Activated T-cell treated with anti-CD3 and anti-CD28 coated beads, Interleukin-2, amount 50 U/mL, for 24 hours (primary cell): Measurements from ENCODE around the gene IQCN.

Experiments used
- DNase-seq: peaks from one replicate; pipeline ENCODE4 v3.0.0-alpha.2; 2020
- H3K27ac Mint-ChIP-seq: 2 replicates; pipeline ENCODE4 v1.8.0; 2020; ENCODE audit warnings: mild to moderate bottlenecking, mixed read lengths
- H3K27me3 Mint-ChIP-seq: 2 replicates; pipeline ENCODE4 v1.8.0; 2020; ENCODE audit warnings: mixed read lengths
- H3K36me3 Mint-ChIP-seq: 2 replicates; pipeline ENCODE4 v1.8.0; 2020; ENCODE audit warnings: low read depth, mixed read lengths
- H3K4me1 Mint-ChIP-seq: 2 replicates; pipeline ENCODE4 v1.8.0; 2020; ENCODE audit warnings: low read depth, mixed read lengths
- H3K4me3 Mint-ChIP-seq: 2 replicates; pipeline ENCODE4 v1.8.0; 2020; ENCODE audit warnings: mild to moderate bottlenecking, moderate library complexity, mixed read lengths
- H3K9me3 Mint-ChIP-seq: 2 replicates; pipeline ENCODE4 v1.8.0; 2020; ENCODE audit warnings: mixed read lengths

IQCN gene

GRCh38 chr19:18297308-18297707, 23.1 kb upstream of the IQCN start:
- no peaks in the 10 kb centered on the region for H3K27me3 Mint-ChIP-seq

GRCh38 chr19:18295034-18295451, 20.8 kb upstream of the IQCN start:
- no peak for DNase-seq
- peaks cover 70% of the 10 kb centered on the region for H3K4me1 Mint-ChIP-seq
- no peak overlapping the region for H3K4me3 Mint-ChIP-seq
- peaks cover 4% of the 10 kb centered on the region for H3K9me3 Mint-ChIP-seq
- peaks cover 10% of the 10 kb centered on the region for H3K36me3 Mint-ChIP-seq
- H3K27ac Mint-ChIP-seq, result peak overlapping the region; percentile 99
- H3K27me3 Mint-ChIP-seq, result no peaks in the 10 kb centered on the region

More at GRCh38 chr19:18297308-18297707, 23.1 kb upstream of the IQCN start:
- Mint-ChIP-seq H3K9me3 (peaks cover 4% of the 10 kb centered on the region), H3K27ac (peak overlapping the region; percentile 86), H3K4me3 (no peak overlapping the region), H3K4me1 (peaks cover 66% of the 10 kb centered on the region), H3K36me3 (peaks cover 5% of the 10 kb centered on the region)
- DNase-seq, result no peak

DNA sequence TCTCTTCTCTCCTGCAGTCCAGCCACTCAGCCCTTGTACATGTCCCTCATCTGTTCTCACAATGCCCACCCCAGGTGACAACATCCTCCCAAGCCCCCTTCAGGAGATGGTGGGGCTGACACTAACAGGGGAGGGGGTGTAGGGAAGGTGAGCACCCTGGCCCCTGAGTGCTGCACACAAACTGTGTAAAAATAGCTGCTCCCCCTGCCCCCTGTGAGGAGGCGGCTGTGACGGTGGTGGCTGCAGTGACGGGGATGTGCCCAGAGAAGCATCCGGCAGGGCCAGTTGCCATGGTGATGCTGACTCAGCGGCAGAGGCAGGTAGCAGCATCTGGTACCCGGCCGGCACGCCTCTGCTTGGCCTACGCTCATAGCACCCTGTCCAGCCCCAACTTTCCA, 20.2 kb upstream of the IQCN start:
- DNase-seq, result peak; percentile 89
- H3K27ac Mint-ChIP-seq, result peak overlapping the region; percentile 99
- peaks cover 73% of the 10 kb centered on the region for H3K4me1 Mint-ChIP-seq
- no peaks in the 10 kb centered on the region for H3K27me3 Mint-ChIP-seq
- H3K9me3 Mint-ChIP-seq, result peaks cover 4% of the 10 kb centered on the region
- peaks cover 10% of the 10 kb centered on the region for H3K36me3 Mint-ChIP-seq
- peak overlapping the region; percentile 84 for H3K4me3 Mint-ChIP-seq

GRCh38 chr19:18293642-18294466, 19.6 kb upstream of the IQCN start:
- peak overlapping the region; percentile 99 for H3K27ac Mint-ChIP-seq
- no peaks in the 10 kb centered on the region for H3K27me3 Mint-ChIP-seq
- H3K4me3 Mint-ChIP-seq, result peak overlapping the region; percentile 84
- no peak for DNase-seq
- peaks cover 4% of the 10 kb centered on the region for H3K9me3 Mint-ChIP-seq
- peaks cover 10% of the 10 kb centered on the region for H3K36me3 Mint-ChIP-seq
- H3K4me1 Mint-ChIP-seq, result peaks cover 71% of the 10 kb centered on the region

DNA sequence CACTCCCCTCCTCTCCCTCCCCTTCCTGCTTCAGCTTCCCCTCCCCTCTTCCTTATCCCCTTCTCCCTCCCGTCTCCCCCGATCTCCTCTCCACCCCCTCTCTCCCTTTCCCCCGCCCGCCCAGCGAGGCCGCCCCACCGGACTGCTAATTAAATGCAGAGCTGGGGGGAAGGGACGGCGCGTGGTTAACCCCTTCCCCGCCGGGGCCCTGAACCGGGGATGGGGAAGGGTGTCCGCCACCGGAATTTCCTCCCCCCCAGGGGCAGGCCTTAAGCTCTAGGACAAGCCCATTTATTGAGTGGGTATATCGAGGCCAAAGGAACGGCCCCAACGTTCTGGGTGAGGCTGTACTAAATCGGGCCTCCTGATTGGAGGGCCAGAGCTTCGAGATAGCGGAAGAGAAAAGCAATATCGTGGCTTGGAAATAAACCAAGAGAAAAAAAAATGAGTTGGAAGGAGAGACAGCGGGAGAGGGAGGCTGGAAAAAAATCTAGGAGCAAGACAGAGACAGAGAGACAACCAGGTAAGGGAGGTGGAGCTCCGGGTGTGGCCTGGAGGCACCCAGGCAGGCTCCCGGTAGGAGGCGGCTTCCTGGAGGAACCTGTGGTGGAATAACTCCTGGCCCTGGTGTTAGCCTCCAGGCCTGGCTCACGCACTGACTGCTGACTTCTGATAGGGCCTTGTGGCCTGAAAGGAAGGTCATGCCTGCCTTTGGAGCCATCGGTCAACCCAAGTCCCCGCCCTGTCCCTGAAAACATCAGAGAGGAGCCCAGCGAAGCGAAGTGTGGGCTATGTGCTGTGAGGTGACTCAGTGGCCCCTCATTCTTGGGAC, 18.8 kb upstream of the IQCN start:
- peaks cover 10% of the 10 kb centered on the region for H3K36me3 Mint-ChIP-seq
- peak overlapping the region; percentile 84 for H3K4me3 Mint-ChIP-seq
- H3K9me3 Mint-ChIP-seq, result peaks cover 4% of the 10 kb centered on the region
- H3K27ac Mint-ChIP-seq, result peak overlapping the region; percentile 99
- H3K4me1 Mint-ChIP-seq, result peaks cover 68% of the 10 kb centered on the region
- DNase-seq, result peak; percentile 75
- no peaks in the 10 kb centered on the region for H3K27me3 Mint-ChIP-seq

DNA sequence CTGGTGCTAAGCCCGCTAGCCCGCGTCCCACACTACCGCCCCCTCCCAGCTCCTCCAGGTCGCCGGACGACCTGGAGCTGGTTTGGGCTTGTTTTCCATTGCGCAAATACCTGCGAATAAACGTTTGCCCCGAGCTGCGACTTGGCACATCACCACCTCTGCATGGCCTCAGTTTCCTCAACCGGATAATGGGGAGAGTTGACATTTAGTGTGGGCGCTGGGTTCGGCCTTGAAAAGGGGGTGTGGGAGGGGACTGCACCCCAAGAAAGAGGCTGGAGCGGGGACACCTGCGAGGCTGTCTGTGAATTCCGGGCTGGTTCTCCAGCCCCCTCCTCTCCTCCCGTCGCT, 18.2 kb upstream of the IQCN start:
- Mint-ChIP-seq H3K4me3 (peak overlapping the region; percentile 84), H3K27me3 (no peaks in the 10 kb centered on the region), H3K4me1 (peaks cover 66% of the 10 kb centered on the region), H3K36me3 (peaks cover 10% of the 10 kb centered on the region), H3K9me3 (peaks cover 4% of the 10 kb centered on the region), H3K27ac (peak overlapping the region; percentile 99)
- no peak for DNase-seq

DNA sequence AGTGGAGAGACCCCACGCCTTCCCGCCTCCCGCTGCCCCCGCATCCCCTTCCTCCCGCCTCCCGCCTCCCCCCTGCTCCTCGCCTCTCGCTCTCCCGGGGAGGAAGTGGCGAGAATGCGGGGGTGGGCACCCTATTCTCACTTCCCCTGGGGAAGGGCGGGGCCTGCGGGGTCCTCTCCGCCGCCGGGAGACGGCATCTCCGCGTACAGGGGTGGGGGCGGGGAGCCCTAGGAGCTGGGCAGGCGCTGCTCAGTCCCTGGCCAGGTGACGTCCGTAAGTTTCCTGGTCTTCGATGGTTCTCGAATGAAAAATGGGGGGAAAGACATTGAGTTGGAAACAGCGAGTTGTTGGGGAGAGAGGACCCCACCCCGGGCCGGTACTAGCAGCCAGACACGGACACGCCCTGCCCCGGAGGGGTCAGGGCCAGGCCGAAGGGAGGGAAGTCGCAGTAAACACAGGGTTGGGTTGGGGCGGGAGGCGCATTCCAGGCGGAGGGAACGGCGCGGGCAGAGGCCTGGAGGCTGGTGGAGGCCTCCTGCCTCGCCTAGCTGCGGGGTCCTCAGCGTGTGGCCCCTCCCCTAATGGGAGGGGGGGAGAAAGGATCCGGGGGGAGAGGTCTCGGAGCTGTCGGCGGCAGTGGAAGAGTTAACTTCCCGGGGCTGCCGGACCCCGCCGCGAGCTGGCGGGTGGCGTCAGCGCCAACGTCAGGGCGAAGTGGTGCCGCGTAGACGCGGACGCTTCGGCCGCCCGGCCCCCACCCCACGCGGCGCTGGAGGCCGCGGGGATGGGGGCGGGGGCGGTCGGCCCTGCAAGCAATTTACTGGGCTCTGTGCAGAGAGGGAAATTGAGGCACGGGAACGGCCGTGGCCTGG, 17.6 kb upstream of the IQCN start:
- Mint-ChIP-seq H3K4me3 (peak overlapping the region; percentile 84), H3K27me3 (no peaks in the 10 kb centered on the region), H3K27ac (peak overlapping the region; percentile 99), H3K36me3 (peaks cover 10% of the 10 kb centered on the region), H3K4me1 (peaks cover 69% of the 10 kb centered on the region), H3K9me3 (peaks cover 4% of the 10 kb centered on the region)
- peak; percentile 90 for DNase-seq

DNA sequence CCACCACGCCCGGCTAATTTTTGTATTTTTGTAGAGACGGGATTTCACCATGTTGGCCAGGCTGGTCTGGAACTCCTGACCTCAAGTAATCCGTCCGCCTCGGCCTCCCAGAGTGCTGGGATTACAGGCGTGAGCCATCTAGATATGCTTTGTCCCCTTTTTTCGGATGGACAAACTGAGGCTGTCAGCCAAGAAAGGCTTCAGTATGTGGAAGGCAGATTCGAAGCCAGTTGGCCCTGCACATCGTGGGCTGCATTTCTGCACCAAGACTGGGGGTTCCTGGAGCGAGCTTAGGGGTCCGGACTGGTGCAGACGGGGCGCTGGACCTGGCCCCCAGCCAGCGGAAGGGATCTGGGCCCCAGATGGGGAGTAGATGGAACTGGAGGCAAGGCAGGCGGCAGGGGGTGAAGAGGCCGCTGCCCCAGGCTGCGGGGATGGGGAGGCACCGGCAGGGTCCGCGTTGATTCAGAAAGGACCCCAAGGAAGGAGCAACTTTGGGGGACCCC, 16.8 kb upstream of the IQCN start:
- peak overlapping the region; percentile 84 for H3K4me3 Mint-ChIP-seq
- H3K9me3 Mint-ChIP-seq, result peaks cover 3% of the 10 kb centered on the region
- H3K27ac Mint-ChIP-seq, result peak overlapping the region; percentile 99
- no peak for DNase-seq
- H3K36me3 Mint-ChIP-seq, result peaks cover 10% of the 10 kb centered on the region
- H3K27me3 Mint-ChIP-seq, result no peaks in the 10 kb centered on the region
- peaks cover 70% of the 10 kb centered on the region for H3K4me1 Mint-ChIP-seq

DNA sequence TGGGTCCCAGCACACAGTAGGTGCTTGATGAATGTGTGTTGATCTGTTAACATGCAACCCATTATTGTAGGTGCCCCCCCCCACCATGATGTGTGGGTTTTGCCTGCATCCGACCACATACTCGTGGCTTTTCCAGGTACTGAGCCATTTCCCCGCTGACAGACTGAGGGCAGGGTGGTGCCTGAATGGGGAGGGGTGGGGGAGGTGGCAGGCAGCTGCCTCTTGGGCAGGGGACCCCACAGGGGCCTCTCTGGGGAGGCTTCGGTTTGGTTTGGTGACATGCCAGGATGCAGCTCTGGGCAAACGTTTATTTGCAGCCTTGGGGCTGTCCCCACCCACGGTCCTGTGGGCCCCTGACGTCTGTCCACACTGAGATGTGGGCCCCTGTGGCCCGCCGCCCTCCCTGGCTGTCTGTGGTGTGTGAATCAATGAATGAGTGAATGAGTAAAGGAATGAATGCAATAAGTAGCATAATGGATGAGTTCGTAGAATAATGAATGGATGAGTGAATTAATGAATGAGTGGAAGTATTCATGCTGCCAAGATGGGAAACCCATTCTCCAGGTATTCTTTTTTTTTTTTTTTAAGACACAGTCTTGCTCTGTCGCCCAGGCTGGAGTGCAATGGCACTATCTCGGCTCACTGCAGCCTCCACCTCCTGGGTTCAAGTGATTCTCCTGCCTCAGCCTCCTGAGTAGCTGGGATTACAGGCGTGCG, 16.2 kb upstream of the IQCN start:
- Mint-ChIP-seq H3K36me3 (peaks cover 10% of the 10 kb centered on the region), H3K27ac (peak overlapping the region; percentile 99), H3K4me3 (peak overlapping the region; percentile 84), H3K9me3 (no peaks in the 10 kb centered on the region), H3K27me3 (no peaks in the 10 kb centered on the region), H3K4me1 (peaks cover 71% of the 10 kb centered on the region)
- DNase-seq, result peak; percentile 91

DNA sequence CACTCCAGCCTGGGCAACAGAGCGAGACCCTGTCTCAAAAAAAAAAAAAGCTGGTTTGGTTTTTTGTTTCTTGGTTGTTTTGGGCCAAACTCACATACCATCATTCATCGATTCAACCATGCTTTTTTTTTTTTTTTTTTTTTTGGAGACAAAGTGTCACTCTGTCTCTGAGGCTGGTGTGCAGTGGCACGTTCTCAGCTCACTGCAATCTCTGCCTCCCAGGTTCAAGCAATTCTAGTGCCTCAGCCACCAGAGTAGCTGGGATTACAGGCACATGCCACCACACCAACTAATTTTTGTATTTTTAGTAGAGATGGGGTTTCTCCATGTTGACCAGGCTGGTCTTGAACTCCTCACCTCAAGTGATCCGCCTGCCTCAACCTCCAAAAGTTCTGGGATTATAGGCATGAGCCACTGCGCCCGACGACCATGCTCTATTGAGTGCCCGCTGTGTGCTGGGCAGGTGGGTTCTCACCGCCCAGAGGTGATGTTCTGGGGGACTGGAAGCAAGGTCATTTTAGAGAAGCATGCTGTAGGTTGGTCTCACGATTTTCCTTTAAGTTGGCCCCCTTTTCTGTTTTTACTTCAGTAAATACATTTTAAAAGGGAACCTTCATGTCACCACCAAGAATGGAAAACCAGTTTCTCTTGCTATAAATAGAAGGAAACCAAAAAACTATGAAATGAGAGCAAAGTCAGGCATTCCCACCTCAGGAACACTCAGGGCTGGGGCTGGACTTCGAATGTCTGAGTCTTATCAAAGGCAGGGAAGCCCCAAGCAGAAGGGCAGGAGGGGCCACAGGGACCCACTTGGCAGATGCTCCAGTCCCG, 15.4 kb upstream of the IQCN start:
- H3K36me3 Mint-ChIP-seq, result peaks cover 13% of the 10 kb centered on the region
- H3K4me3 Mint-ChIP-seq, result peak overlapping the region; percentile 84
- peaks cover 75% of the 10 kb centered on the region for H3K4me1 Mint-ChIP-seq
- H3K9me3 Mint-ChIP-seq, result peaks cover 3% of the 10 kb centered on the region
- no peaks in the 10 kb centered on the region for H3K27me3 Mint-ChIP-seq
- DNase-seq, result peak; percentile 59
- H3K27ac Mint-ChIP-seq, result peak overlapping the region; percentile 99

GRCh38 chr19:18287836-18288772, 13.9 kb upstream of the IQCN start:
- Mint-ChIP-seq H3K27me3 (no peaks in the 10 kb centered on the region), H3K4me1 (peaks cover 66% of the 10 kb centered on the region), H3K27ac (peak overlapping the region; percentile 50), H3K4me3 (no peak overlapping the region), H3K9me3 (peaks cover 3% of the 10 kb centered on the region), H3K36me3 (peaks cover 9% of the 10 kb centered on the region)
- DNase-seq, result no peak

GRCh38 chr19:18286973-18287635, 12.9 kb upstream of the IQCN start:
- H3K27ac Mint-ChIP-seq, result no peak overlapping the region
- peaks cover 73% of the 10 kb centered on the region for H3K4me1 Mint-ChIP-seq
- no peaks in the 10 kb centered on the region for H3K27me3 Mint-ChIP-seq

More at GRCh38 chr19:18286973-18287635, 12.9 kb upstream of the IQCN start:
- no peak overlapping the region for H3K4me3 Mint-ChIP-seq
- H3K9me3 Mint-ChIP-seq, result peaks cover 3% of the 10 kb centered on the region
- no peak for DNase-seq
- peaks cover 9% of the 10 kb centered on the region for H3K36me3 Mint-ChIP-seq
